ENCODE results near the gene FSHB. TPM values are rescaled to one million over a fixed set of nuclear protein-coding genes. Genes with fewer than 3 reads are reported as not detected.

The FSHB gene
- polyA plus RNA-seq, 3 donors = not detected

DNA sequence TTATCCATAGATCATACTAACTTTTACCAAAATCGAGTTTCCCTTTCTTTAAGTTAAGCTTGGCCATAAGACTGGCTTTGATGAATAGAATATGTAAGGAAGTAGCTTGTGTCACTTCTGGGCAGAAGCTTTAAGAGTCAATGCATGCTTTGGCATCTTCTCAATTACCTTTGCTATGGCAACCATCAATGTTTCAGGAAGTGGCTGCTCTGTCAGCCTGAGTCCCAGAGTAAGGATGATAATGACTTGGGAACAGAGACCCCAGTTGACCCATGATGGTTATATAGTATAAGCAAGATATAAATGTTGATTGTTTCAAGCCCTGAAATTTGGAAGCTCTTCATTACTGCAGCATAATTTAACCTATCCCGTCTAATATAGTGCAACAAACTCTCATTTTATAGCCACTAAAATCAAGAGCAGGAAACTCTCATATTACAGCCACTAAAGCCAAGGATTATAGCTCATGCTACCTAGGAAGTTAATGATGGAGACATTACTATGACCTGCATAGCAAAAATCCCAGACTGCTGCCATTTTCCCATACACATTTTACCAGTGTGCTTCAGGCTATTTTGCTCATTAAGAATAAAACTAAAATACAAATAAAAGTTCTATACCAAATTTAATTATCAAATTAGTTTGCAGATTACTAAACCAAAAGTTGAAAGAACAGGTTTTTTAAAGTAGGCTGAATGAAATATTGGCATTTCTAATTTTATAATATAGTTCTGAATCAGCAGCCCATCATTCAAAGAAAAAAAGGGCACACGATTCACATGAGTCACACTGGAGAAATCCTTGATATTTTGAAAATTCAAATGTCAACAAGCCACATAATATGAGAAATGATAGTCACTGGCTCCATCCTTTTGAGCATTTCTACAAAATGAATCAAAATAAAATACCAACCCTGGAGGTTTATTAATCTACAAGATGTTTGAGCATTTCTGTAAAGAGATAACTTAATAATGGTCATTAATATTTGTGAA, 23.8 kb downstream of the FSHB start:
- Mint-ChIP-seq H3K9me3 (peaks cover 0 to 3% (median 0%) of the 10 kb centered on the region in 7 donors), H3K36me3 (no peaks in the 10 kb centered on the region), H3K27me3 (ENCODE audit: low read depth in 3 of 3) (peaks cover 0 to 3% (median 2%) of the 10 kb centered on the region in 3 donors), H3K4me1 (no peaks in the 10 kb centered on the region), H3K27ac (no peak overlapping the region), H3K4me3 (no peak overlapping the region)
- Histone ChIP-seq H3K4me2 (replicated peaks; ENCODE audit: extremely low read depth, low read length, poor library complexity, severe bottlenecking) (no peak overlapping the region), H3K27me3 (ENCODE audit: control insufficient read depth in 2 of 2, insufficient read depth in 2 of 2, low read length in 2 of 2) (no peaks in the 10 kb centered on the region), H3K36me3 (replicated peaks in 1 of 2; ENCODE audit: control insufficient read depth in 1 of 2, insufficient read depth in 2 of 2, low read length in 2 of 2) (no peaks in the 10 kb centered on the region), H3K9me3 (replicated peaks in 1 of 2; ENCODE audit: control insufficient read depth in 1 of 2, insufficient read depth in 1 of 2, low read length in 2 of 2) (no peaks in the 10 kb centered on the region), H3K4me3 (replicated peaks in 1 of 3; ENCODE audit: low read depth in 2 of 3, low read length in 3 of 3) (no peak overlapping the region), H2AFZ (ENCODE audit: insufficient read depth, low read depth, low read length, poor library complexity, severe bottlenecking) (no peak overlapping the region), H3K9ac (ENCODE audit: insufficient read depth, low read length, poor library complexity, severe bottlenecking) (no peak overlapping the region), H3K79me2 (ENCODE audit: insufficient read depth, low read length) (no peaks in the 10 kb centered on the region), H3K27ac (ENCODE audit: low read depth in 1 of 2, low read length in 2 of 2) (no peak overlapping the region), H3K4me1 (ENCODE audit: control insufficient read depth in 1 of 2, insufficient read depth in 2 of 2, low read length in 2 of 2) (no peaks in the 10 kb centered on the region), H4K20me1 (ENCODE audit: insufficient read depth, low read length) (no peaks in the 10 kb centered on the region)
- intact Hi-C loops (cut with micrococcal nuclease) = no loop called here
- TF ChIP-seq, protein P1, sequence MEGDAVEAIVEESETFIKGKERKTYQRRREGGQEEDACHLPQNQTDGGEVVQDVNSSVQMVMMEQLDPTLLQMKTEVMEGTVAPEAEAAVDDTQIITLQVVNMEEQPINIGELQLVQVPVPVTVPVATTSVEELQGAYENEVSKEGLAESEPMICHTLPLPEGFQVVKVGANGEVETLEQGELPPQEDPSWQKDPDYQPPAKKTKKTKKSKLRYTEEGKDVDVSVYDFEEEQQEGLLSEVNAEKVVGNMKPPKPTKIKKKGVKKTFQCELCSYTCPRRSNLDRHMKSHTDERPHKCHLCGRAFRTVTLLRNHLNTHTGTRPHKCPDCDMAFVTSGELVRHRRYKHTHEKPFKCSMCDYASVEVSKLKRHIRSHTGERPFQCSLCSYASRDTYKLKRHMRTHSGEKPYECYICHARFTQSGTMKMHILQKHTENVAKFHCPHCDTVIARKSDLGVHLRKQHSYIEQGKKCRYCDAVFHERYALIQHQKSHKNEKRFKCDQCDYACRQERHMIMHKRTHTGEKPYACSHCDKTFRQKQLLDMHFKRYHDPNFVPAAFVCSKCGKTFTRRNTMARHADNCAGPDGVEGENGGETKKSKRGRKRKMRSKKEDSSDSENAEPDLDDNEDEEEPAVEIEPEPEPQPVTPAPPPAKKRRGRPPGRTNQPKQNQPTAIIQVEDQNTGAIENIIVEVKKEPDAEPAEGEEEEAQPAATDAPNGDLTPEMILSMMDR (IDR thresholded peaks at IDR 0.05) = no peak
- DNase-seq = no peak
- no CpG with 5 or more reads among the region's 3 CpGs for WGBS (ENCODE audit: insufficient coverage)

DNA sequence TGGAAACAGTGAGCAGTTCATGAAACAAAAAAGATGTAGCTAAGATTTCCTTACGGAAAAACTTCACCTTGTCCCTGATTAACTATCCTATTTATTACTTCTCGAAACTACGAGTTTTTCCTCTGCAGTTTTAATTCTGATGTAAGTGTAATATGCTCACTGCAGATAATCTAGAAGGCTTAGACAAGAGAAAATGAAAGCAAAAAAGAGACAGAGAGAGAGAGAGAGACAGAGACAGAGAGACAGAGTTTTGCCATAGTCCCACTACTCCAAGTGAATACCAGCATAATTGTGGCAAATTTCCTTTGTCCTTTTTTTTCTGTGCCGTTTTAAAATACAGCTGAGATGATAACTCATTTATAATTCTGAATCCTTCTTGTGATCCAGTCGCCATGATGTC, 24.8 kb downstream of the FSHB start:
- Mint-ChIP-seq H3K27me3 (ENCODE audit: low read depth in 3 of 3) (peaks cover 0 to 3% (median 2%) of the 10 kb centered on the region in 3 donors), H3K4me3 (no peak overlapping the region), H3K36me3 (no peaks in the 10 kb centered on the region), H3K9me3 (peaks cover 0 to 1% (median 0%) of the 10 kb centered on the region in 7 donors), H3K27ac (no peak overlapping the region), H3K4me1 (no peaks in the 10 kb centered on the region)
- H3K9ac ChIP-seq (ENCODE audit: insufficient read depth, low read length, poor library complexity, severe bottlenecking) = no peak overlapping the region
- TF ChIP-seq, protein P1 (IDR thresholded peaks at IDR 0.05) = no peak
- no peak overlapping the region for H2AFZ ChIP-seq (ENCODE audit: insufficient read depth, low read depth, low read length, poor library complexity, severe bottlenecking)
- H3K36me3 ChIP-seq (replicated peaks in 1 of 2; ENCODE audit: control insufficient read depth in 1 of 2, insufficient read depth in 2 of 2, low read length in 2 of 2) = no peaks in the 10 kb centered on the region
- no peak overlapping the region for H3K4me2 ChIP-seq (replicated peaks; ENCODE audit: extremely low read depth, low read length, poor library complexity, severe bottlenecking)
- no peak overlapping the region for H3K4me3 ChIP-seq (replicated peaks in 1 of 3; ENCODE audit: low read depth in 2 of 3, low read length in 3 of 3)
- intact Hi-C loops (cut with micrococcal nuclease) = no loop called here
- no CpG with 5 or more reads among the region's 5 CpGs for WGBS (ENCODE audit: insufficient coverage)
- no peaks in the 10 kb centered on the region for H3K79me2 ChIP-seq (ENCODE audit: insufficient read depth, low read length)
- no peak overlapping the region for H3K27ac ChIP-seq (ENCODE audit: low read depth in 1 of 2, low read length in 2 of 2)
- DNase-seq = no peak
- H3K4me1 ChIP-seq (ENCODE audit: control insufficient read depth in 1 of 2, insufficient read depth in 2 of 2, low read length in 2 of 2) = no peaks in the 10 kb centered on the region
- no peaks in the 10 kb centered on the region for H3K27me3 ChIP-seq (ENCODE audit: control insufficient read depth in 2 of 2, insufficient read depth in 2 of 2, low read length in 2 of 2)
- H3K9me3 ChIP-seq (replicated peaks in 1 of 2; ENCODE audit: control insufficient read depth in 1 of 2, insufficient read depth in 1 of 2, low read length in 2 of 2) = no peaks in the 10 kb centered on the region
- H4K20me1 ChIP-seq (ENCODE audit: insufficient read depth, low read length) = no peaks in the 10 kb centered on the region

All from CD14-positive monocyte (primary cell).